IMR-90 (cell line): ENCODE results near the gene GRM4. TPM values are rescaled to one million over a fixed set of nuclear protein-coding genes. Genes with fewer than 3 reads are reported as not detected.

ENCODE experiments used
- ATAC-seq: fragments of 200-7000 bp; cut with Tn5 transposase; 2 replicates; pipeline ENCODE4 v1.9.1; 2020; ENCODE audit warnings: low read depth, mild to moderate bottlenecking, moderate library complexity
- BruUV-seq: library from RNA; stranded (reverse); fragments of 400-500 nt; replicated peaks from 2 replicates; lab custom pipeline; 2021; lab: Mats Ljungman, UMichigan
- CTCF ChIA-PET: fragments of 300-600 bp; formaldehyde crosslinking; extraction: SDS; loops from one replicate; lab custom pipeline; 2021; ENCODE audit warnings: antibody characterized with exemption; lab: Yijun Ruan, JAX
- POLR2A ChIA-PET: fragments of 300-600 bp; sonication (Branson Sonifier 250); formaldehyde crosslinking; loops from one replicate; lab custom pipeline; 2022; ENCODE audit warnings: antibody characterized with exemption; ENCODE audit not compliant: unreplicated experiment; lab: Charles Lee
- DNase-seq: peaks from one replicate; pipeline ENCODE4 v3.0.0; 2013
- H2AFZ ChIP-seq: replicated peaks from 2 replicates; pipeline ENCODE3; 2013; ENCODE audit warnings: low read length, mild to moderate bottlenecking; ENCODE audit not compliant: poor library complexity
- H2AK5ac ChIP-seq: 2 replicates; pipeline ENCODE4 v1.6.1; 2013; ENCODE audit warnings: low read depth, low read length, inconsistent platforms
- H2AK9ac ChIP-seq: replicated peaks from 2 replicates; pipeline ENCODE3; 2013; ENCODE audit warnings: mild to moderate bottlenecking, low read depth, low read length, moderate library complexity; ENCODE audit not compliant: poor library complexity
- H2BK120ac ChIP-seq: 2 replicates; pipeline ENCODE4 v1.6.1; 2013; ENCODE audit warnings: low read depth, low read length, inconsistent platforms
- H2BK15ac ChIP-seq: 3 replicates; pipeline ENCODE4 v1.6.1; 2013; ENCODE audit warnings: low read depth, low read length, inconsistent platforms
- H2BK20ac ChIP-seq: 2 replicates; pipeline ENCODE4 v1.6.1; 2013; ENCODE audit warnings: low read depth, mild to moderate bottlenecking, inconsistent platforms, low read length, moderate library complexity
- H2BK5ac ChIP-seq: 2 replicates; pipeline ENCODE4 v1.6.1; 2013; ENCODE audit warnings: mild to moderate bottlenecking, low read depth, low read length, inconsistent platforms; ENCODE audit not compliant: poor library complexity, severe bottlenecking
- H3K14ac ChIP-seq: replicated peaks from 2 replicates; pipeline ENCODE4 v1.6.1; 2013; ENCODE audit warnings: low read depth, low read length, inconsistent platforms
- H3K18ac ChIP-seq: 2 replicates; pipeline ENCODE4 v1.6.1; 2013; ENCODE audit warnings: low read depth, low read length, control low read depth
- H3K23ac ChIP-seq: 2 replicates; pipeline ENCODE4 v1.6.1; 2013; ENCODE audit warnings: low read depth, low read length, inconsistent platforms
- H3K27ac ChIP-seq: 2 replicates; pipeline ENCODE4 v1.5.1; 2013; ENCODE audit warnings: mild to moderate bottlenecking, control low read depth, low read length; ENCODE audit not compliant: insufficient read depth
- H3K27me3 ChIP-seq: 2 replicates; pipeline ENCODE4 v1.6.1; 2013; ENCODE audit warnings: low read length; ENCODE audit not compliant: control insufficient read depth, insufficient read depth
- H3K36me3 ChIP-seq: 2 replicates; pipeline ENCODE4 v1.6.1; 2013; ENCODE audit warnings: low read length, mixed read lengths; ENCODE audit not compliant: control insufficient read depth, insufficient read depth
- H3K4ac ChIP-seq: 2 replicates; pipeline ENCODE4 v1.6.1; 2013; ENCODE audit warnings: low read depth, low read length, inconsistent platforms
- H3K4me1 ChIP-seq: 2 replicates; pipeline ENCODE4 v1.6.1; 2013; ENCODE audit warnings: low read length, mixed read lengths; ENCODE audit not compliant: control insufficient read depth, insufficient read depth
- H3K4me2 ChIP-seq: 2 replicates; pipeline ENCODE4 v1.6.1; 2013; ENCODE audit warnings: low read depth, mild to moderate bottlenecking, control low read depth, low read length, moderate library complexity
- H3K4me3 ChIP-seq: 2 replicates; pipeline ENCODE4 v1.5.1; 2013; ENCODE audit warnings: low read depth, mild to moderate bottlenecking, control low read depth, low read length, moderate library complexity; ENCODE audit not compliant: insufficient read depth
- H3K56ac ChIP-seq: 2 replicates; pipeline ENCODE4 v1.6.1; 2013; ENCODE audit warnings: low read length, inconsistent platforms; ENCODE audit not compliant: insufficient read depth; ENCODE audit errors: extremely low read depth
- H3K79me1 ChIP-seq, 2 experiments: 2 replicates each; pipeline ENCODE4 v1.6.1; 2013; ENCODE audit warnings: low read length in 2 of 2, inconsistent platforms in 1 of 2, low read depth in 1 of 2
- H3K9ac ChIP-seq: 2 replicates; pipeline ENCODE4 v1.6.1; 2013; ENCODE audit warnings: low read depth, low read length, control low read depth
- H3K9me1 ChIP-seq: 2 replicates; pipeline ENCODE4 v1.6.1; 2013; ENCODE audit warnings: low read length, inconsistent platforms; ENCODE audit not compliant: insufficient read depth
- H3K9me3 ChIP-seq: 2 replicates; pipeline ENCODE4 v1.6.1; 2013; ENCODE audit warnings: low read length; ENCODE audit not compliant: control insufficient read depth, insufficient read depth
- H4K20me1 ChIP-seq: 2 replicates; pipeline ENCODE4 v1.6.1; 2013; ENCODE audit warnings: low read length, inconsistent platforms; ENCODE audit not compliant: insufficient read depth
- H4K5ac ChIP-seq: 2 replicates; pipeline ENCODE4 v1.6.1; 2013; ENCODE audit warnings: mild to moderate bottlenecking, low read depth, low read length, control low read depth
- H4K8ac ChIP-seq, 2 experiments: 2 replicates each; pipeline ENCODE4 v1.6.1; 2013; ENCODE audit warnings: low read depth in 2 of 2, low read length in 2 of 2, control low read depth in 1 of 2, inconsistent platforms in 1 of 2
- H4K91ac ChIP-seq: 2 replicates; pipeline ENCODE4 v1.6.1; 2013; ENCODE audit warnings: low read depth, low read length, inconsistent platforms; ENCODE audit not compliant: insufficient read depth
- BHLHE40 ChIP-seq: fragments of 150-350 bp; IDR thresholded peaks from 2 replicates; pipeline ENCODE4 v1.6.1; 2016; ENCODE audit warnings: mild to moderate bottlenecking, low read depth, low read length
- CEBPB ChIP-seq: IDR thresholded peaks from 2 replicates; pipeline ENCODE4 v1.6.1; 2012; ENCODE audit warnings: low read depth, low read length, improper control_type of control experiment
- CTCF ChIP-seq: conservative IDR thresholded peaks from 2 replicates; pipeline ENCODE4 v1.5.1; 2012; ENCODE audit warnings: mild to moderate bottlenecking, low read depth, low read length, improper control_type of control experiment
- MAZ ChIP-seq: IDR thresholded peaks from 2 replicates; pipeline ENCODE4 v1.6.1; 2012; ENCODE audit warnings: low read depth, mild to moderate bottlenecking, low read length, improper control_type of control experiment, moderate library complexity, borderline replicate concordance
- MXI1 ChIP-seq: IDR thresholded peaks from 2 replicates; pipeline ENCODE4 v1.6.1; 2012; ENCODE audit warnings: low read depth, mild to moderate bottlenecking, low read length, moderate library complexity, borderline replicate concordance
- NFE2L2 ChIP-seq: fragments of 150-350 bp; IDR thresholded peaks from 2 replicates; pipeline ENCODE4 v1.6.1; 2016; ENCODE audit warnings: low read depth, mild to moderate bottlenecking, low read length
- RAD21 ChIP-seq: IDR thresholded peaks from 2 replicates; pipeline ENCODE4 v1.6.1; 2012; ENCODE audit warnings: low read length, improper control_type of control experiment
- RFX5 ChIP-seq: IDR thresholded peaks from 2 replicates; pipeline ENCODE4 v1.8.0; 2012; ENCODE audit warnings: low read depth, mild to moderate bottlenecking, low read length, moderate library complexity
- SMC3 ChIP-seq: fragments of 150-350 bp; IDR thresholded peaks from 2 replicates; pipeline ENCODE4 v1.6.1; 2016; ENCODE audit warnings: low read depth, mild to moderate bottlenecking, antibody characterized with exemption, low read length, moderate library complexity
- WGBS, 2 experiments: methylation state at CpG; one replicate each; pipeline versions ENCODE4 v1.1.5 to v1.1.7; 2013; ENCODE audit warnings: missing lambda C conversion rate in 2 of 2; ENCODE audit not compliant: insufficient read length in 1 of 2; ENCODE audit errors: extremely low coverage in 2 of 2; 5-methylcytosine and 5-hydroxymethylcytosine counted together
- dilution Hi-C: fragments of 300-500 bp; cut with HindIII; formaldehyde crosslinking; loops from one replicate; pipeline ENCODE4 v1.14.3; 2018; ENCODE audit warnings: low sequenced_read_pairs; ENCODE audit not compliant: unreplicated experiment
- in situ Hi-C: fragments of 300-500 bp; cut with MboI; formaldehyde crosslinking; loops from 3 replicates; pipeline ENCODE4 v1.14.3; 2019; ENCODE audit warnings: low sequenced_read_pairs, inconsistent platforms, mixed read lengths
- intact Hi-C: fragments of 100-400 bp; cut with micrococcal nuclease; formaldehyde crosslinking; loops from 2 replicates; pipeline ENCODE4 v1.10.0; 2022
- polyA plus RNA-seq, 3 experiments: library from polyadenylated mRNA; depleted of rRNA; stranded (reverse); fragments of >200 nt; gene quantifications; 2 replicates each; pipeline ENCODE4 v1.2.3, GENCODE V29; 2012; ENCODE audit warnings: low replicate concordance in 1 of 3
- total RNA-seq: library from RNA; depleted of rRNA; stranded (reverse); fragments of >200 nt; gene quantifications from 2 replicates; pipeline ENCODE4 v1.2.3, GENCODE V29; 2012

GRM4 gene
- total and polyA plus RNA-seq, 2 of the 4 experiments (the other 2 are of a cell fraction), result 0.02 TPM; not detected in 1

GRCh38 chr6:34020807-34021553 is 124.9 kb downstream of the GRM4 start:
- Histone ChIP-seq H3K4me3 (no peak overlapping the region), H4K8ac (no peak overlapping the region), H3K4ac (no peak overlapping the region), H3K4me1 (no peaks in the 10 kb centered on the region), H4K91ac (no peak overlapping the region), H3K9me3 (no peaks in the 10 kb centered on the region), H3K9ac (no peak overlapping the region), H3K27ac (no peak overlapping the region), H2BK120ac (no peak overlapping the region), H4K5ac (no peak overlapping the region), H2AK5ac (no peak overlapping the region), H2BK20ac (no peak overlapping the region), H2AK9ac (no peak overlapping the region), H3K36me3 (no peaks in the 10 kb centered on the region), H3K27me3 (peaks cover 49% of the 10 kb centered on the region), H2BK15ac (no peak overlapping the region), H2BK5ac (no peak overlapping the region), H3K18ac (no peak overlapping the region), H3K9me1 (no peaks in the 10 kb centered on the region), H3K14ac (no peak overlapping the region), H3K23ac (no peak overlapping the region), H3K56ac (no peak overlapping the region), H4K20me1 (no peaks in the 10 kb centered on the region), H2AFZ (no peak overlapping the region), H3K79me1 (no peaks in the 10 kb centered on the region), H3K4me2 (no peak overlapping the region)
- intact Hi-C loops (loop anchor here (5.0 kb wide), 1 partner anchor 434 kb away; no protein-coding TSS in a partner anchor), in situ Hi-C loops (no loop called here), dilution Hi-C loops (no loop called here)
- BruUV-seq, result no TSS peak
- POLR2A ChIA-PET, result no interaction called here
- no peak for ATAC-seq
- CTCF ChIA-PET, result no interaction called here
- no peak for TF ChIP-seq CEBPB
- no peak for TF ChIP-seq SMC3
- no peak for TF ChIP-seq RAD21
- no peak for TF ChIP-seq RFX5
- TF ChIP-seq NFE2L2, result no peak
- TF ChIP-seq MAZ, result no peak
- no peak for TF ChIP-seq MXI1
- TF ChIP-seq CTCF, result no peak
- no peak for TF ChIP-seq BHLHE40
- 46% methylated on average over 3 of the region's 17 CpGs; no CpG with 5 or more reads in 1 of the 2 experiments for WGBS, 2 experiments
- no peak for DNase-seq
